Ishikawa (cell line): ENCODE measurements around the gene HSD17B12.

Experiments used
- CEBPB ChIP-seq: IDR thresholded peaks from 2 replicates; pipeline ENCODE4 v1.6.1; 2012
- CREB1 ChIP-seq: IDR thresholded peaks from 2 replicates; pipeline ENCODE4 v1.6.1; 2012; ENCODE audit warnings: low read depth
- EP300 ChIP-seq: IDR thresholded peaks from 2 replicates; pipeline ENCODE4 v1.6.1; 2012; ENCODE audit warnings: borderline replicate concordance
- NFIC ChIP-seq: IDR thresholded peaks from 2 replicates; pipeline ENCODE4 v1.6.1; 2012
- RAD21 ChIP-seq: IDR thresholded peaks from 2 replicates; pipeline ENCODE4 v1.6.1; 2012; ENCODE audit warnings: low read depth
- TAF1 ChIP-seq: IDR thresholded peaks from 2 replicates; pipeline ENCODE4 v1.6.1; 2012; ENCODE audit warnings: low read depth, mild to moderate bottlenecking
- TCF12 ChIP-seq: IDR thresholded peaks from 2 replicates; pipeline ENCODE4 v1.6.1; 2012; ENCODE audit warnings: low read depth
- YY1 ChIP-seq: IDR thresholded peaks from 2 replicates; pipeline ENCODE4 v1.6.1; 2012; ENCODE audit warnings: low read depth
- TF ChIP-seq, protein P1 (sequence below): IDR thresholded peaks from 2 replicates; pipeline ENCODE4 v1.6.1; 2012; ENCODE audit warnings: low read depth, mild to moderate bottlenecking
- TF ChIP-seq, protein P2 (sequence below): IDR thresholded peaks from 2 replicates; pipeline ENCODE4 v1.6.1; 2012
- TF ChIP-seq, protein P3 (sequence below): IDR thresholded peaks from 2 replicates; pipeline ENCODE4 v1.6.1; 2012

DNA sequence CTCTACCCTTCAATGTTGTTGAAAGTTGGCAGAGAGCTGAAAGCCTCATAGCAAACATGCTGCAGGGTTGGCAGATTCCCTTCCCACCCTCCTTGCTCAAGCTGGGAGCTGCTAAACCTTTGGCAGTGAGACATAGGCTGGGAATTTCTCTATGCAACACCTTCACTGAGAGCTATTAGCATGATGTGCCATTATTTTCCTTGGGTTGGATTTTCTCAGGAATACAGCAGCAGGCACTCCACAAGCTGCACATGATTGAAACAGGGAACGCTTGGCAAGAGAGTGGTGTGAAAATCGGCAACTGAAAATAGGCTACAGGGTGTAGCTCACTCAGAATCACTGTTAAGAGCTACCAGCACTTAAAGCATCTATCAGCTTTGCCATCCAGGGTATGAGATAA lies 190.5 kb downstream of the HSD17B12 start:
- TF ChIP-seq, protein P1, sequence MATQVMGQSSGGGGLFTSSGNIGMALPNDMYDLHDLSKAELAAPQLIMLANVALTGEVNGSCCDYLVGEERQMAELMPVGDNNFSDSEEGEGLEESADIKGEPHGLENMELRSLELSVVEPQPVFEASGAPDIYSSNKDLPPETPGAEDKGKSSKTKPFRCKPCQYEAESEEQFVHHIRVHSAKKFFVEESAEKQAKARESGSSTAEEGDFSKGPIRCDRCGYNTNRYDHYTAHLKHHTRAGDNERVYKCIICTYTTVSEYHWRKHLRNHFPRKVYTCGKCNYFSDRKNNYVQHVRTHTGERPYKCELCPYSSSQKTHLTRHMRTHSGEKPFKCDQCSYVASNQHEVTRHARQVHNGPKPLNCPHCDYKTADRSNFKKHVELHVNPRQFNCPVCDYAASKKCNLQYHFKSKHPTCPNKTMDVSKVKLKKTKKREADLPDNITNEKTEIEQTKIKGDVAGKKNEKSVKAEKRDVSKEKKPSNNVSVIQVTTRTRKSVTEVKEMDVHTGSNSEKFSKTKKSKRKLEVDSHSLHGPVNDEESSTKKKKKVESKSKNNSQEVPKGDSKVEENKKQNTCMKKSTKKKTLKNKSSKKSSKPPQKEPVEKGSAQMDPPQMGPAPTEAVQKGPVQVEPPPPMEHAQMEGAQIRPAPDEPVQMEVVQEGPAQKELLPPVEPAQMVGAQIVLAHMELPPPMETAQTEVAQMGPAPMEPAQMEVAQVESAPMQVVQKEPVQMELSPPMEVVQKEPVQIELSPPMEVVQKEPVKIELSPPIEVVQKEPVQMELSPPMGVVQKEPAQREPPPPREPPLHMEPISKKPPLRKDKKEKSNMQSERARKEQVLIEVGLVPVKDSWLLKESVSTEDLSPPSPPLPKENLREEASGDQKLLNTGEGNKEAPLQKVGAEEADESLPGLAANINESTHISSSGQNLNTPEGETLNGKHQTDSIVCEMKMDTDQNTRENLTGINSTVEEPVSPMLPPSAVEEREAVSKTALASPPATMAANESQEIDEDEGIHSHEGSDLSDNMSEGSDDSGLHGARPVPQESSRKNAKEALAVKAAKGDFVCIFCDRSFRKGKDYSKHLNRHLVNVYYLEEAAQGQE: no peak
- TF ChIP-seq TAF1 (no peak), EP300 (no peak), NFIC (no peak), TCF12 (no peak), CREB1 (no peak), CEBPB (no peak), YY1 (no peak), RAD21 (no peak)
- TF ChIP-seq, protein P2, sequence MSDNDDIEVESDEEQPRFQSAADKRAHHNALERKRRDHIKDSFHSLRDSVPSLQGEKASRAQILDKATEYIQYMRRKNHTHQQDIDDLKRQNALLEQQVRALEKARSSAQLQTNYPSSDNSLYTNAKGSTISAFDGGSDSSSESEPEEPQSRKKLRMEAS: no peak
- TF ChIP-seq, protein P3, sequence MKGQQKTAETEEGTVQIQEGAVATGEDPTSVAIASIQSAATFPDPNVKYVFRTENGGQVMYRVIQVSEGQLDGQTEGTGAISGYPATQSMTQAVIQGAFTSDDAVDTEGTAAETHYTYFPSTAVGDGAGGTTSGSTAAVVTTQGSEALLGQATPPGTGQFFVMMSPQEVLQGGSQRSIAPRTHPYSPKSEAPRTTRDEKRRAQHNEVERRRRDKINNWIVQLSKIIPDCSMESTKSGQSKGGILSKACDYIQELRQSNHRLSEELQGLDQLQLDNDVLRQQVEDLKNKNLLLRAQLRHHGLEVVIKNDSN: no peak
